G401 (cell line): Measurements from ENCODE around the gene RERE. TPM values are rescaled to one million over a fixed set of nuclear protein-coding genes. Genes with fewer than 3 reads are reported as not detected.
A peak's percentile ranks its signal among the peaks of the same experiment; 100 is the strongest.

Experiments used
- DNase-seq: peaks from one replicate; pipeline ENCODE4 v3.0.0-alpha.2; 2015; ENCODE audit warnings: low spot score
- in situ Hi-C: cut with HindIII; loops from 2 replicates; pipeline ENCODE4 v1.10.0; 2016; ENCODE audit warnings: low sequenced_read_pairs, mixed read lengths
- total RNA-seq: library from RNA; depleted of rRNA; stranded (reverse); fragments of >200 nt; shearing (Covaris generic); gene quantifications from 2 replicates; pipeline ENCODE4 v1.2.3, GENCODE V29; 2014

RERE gene
- total RNA-seq, 1 experiment from 2014 or later, result 22.6 TPM

- no peak for DNase-seq
- in situ Hi-C loops, result no loop called here
These were observed 322.8 kb downstream of the RERE start for GRCh38 chr1:8494681-8495080.

GRCh38 chr1:8493916-8494540, 323.4 kb downstream of the RERE start:
- DNase-seq, result no peak
- in situ Hi-C loops, result no loop called here

- DNase-seq, result no peak
- in situ Hi-C loops, result no loop called here
These were observed 330.2 kb downstream of the RERE start for GRCh38 chr1:8487249-8487648.

GRCh38 chr1:8486047-8486446, 331.4 kb downstream of the RERE start:
- no peak for DNase-seq
- in situ Hi-C loops, result no loop called here

- in situ Hi-C loops, result no loop called here
- DNase-seq, result no peak
These were observed 333.9 kb downstream of the RERE start for GRCh38 chr1:8483586-8483985.

- in situ Hi-C loops, result no loop called here
- no peak for DNase-seq
These were observed 334.5 kb downstream of the RERE start for GRCh38 chr1:8482979-8483381.

GRCh38 chr1:8481650-8482380, 335.6 kb downstream of the RERE start:
- DNase-seq, result no peak
- in situ Hi-C loops, result no loop called here

- in situ Hi-C loops, result no loop called here
- DNase-seq, result no peak
These were observed 338.9 kb downstream of the RERE start for GRCh38 chr1:8478566-8478965.

GRCh38 chr1:8477983-8478362, 339.5 kb downstream of the RERE start:
- in situ Hi-C loops, result no loop called here
- DNase-seq, result no peak

- peak; percentile 42 for DNase-seq
- in situ Hi-C loops, result no loop called here
These were observed 340.1 kb downstream of the RERE start for GRCh38 chr1:8477166-8477982.

- in situ Hi-C loops, result no loop called here
- DNase-seq, result no peak
These were observed 341.4 kb downstream of the RERE start for GRCh38 chr1:8476006-8476405.

- in situ Hi-C loops, result no loop called here
- no peak for DNase-seq
These were observed 343.1 kb downstream of the RERE start for GRCh38 chr1:8474369-8474768.

GRCh38 chr1:8473891-8474300, 343.5 kb downstream of the RERE start:
- in situ Hi-C loops, result no loop called here
- no peak for DNase-seq

- in situ Hi-C loops, result no loop called here
- no peak for DNase-seq
These were observed 344.1 kb downstream of the RERE start for GRCh38 chr1:8473121-8473875.

- no peak for DNase-seq
- in situ Hi-C loops, result no loop called here
These were observed 344.8 kb downstream of the RERE start for GRCh38 chr1:8472668-8473067.

GRCh38 chr1:8471451-8471850, 346.0 kb downstream of the RERE start:
- in situ Hi-C loops, result no loop called here

GRCh38 chr1:8468751-8469150, 348.7 kb downstream of the RERE start:
- no peak for DNase-seq
- in situ Hi-C loops, result no loop called here

More at GRCh38 chr1:8471451-8471850, 346.0 kb downstream of the RERE start:
- no peak for DNase-seq

- no peak for DNase-seq
These were observed 350.1 kb downstream of the RERE start for GRCh38 chr1:8467308-8467707.

GRCh38 chr1:8465692-8466091, 351.7 kb downstream of the RERE start:
- in situ Hi-C loops, result no loop called here
- DNase-seq, result peak; percentile 84

More at GRCh38 chr1:8467308-8467707, 350.1 kb downstream of the RERE start:
- in situ Hi-C loops, result no loop called here
